T-helper 22 cell (primary cell): Measurements from ENCODE around the gene THG1L.
"Not testable (repeated sequence)": the region's sequence is repeated elsewhere in the genome, so short reads cannot be mapped to it uniquely, and the experiment has no call there.

Experiments used
- DNase-seq: peaks from one replicate; pipeline ENCODE4 v3.0.0-alpha.2; 2020; ENCODE audit warnings: low read depth

The THG1L gene

DNA sequence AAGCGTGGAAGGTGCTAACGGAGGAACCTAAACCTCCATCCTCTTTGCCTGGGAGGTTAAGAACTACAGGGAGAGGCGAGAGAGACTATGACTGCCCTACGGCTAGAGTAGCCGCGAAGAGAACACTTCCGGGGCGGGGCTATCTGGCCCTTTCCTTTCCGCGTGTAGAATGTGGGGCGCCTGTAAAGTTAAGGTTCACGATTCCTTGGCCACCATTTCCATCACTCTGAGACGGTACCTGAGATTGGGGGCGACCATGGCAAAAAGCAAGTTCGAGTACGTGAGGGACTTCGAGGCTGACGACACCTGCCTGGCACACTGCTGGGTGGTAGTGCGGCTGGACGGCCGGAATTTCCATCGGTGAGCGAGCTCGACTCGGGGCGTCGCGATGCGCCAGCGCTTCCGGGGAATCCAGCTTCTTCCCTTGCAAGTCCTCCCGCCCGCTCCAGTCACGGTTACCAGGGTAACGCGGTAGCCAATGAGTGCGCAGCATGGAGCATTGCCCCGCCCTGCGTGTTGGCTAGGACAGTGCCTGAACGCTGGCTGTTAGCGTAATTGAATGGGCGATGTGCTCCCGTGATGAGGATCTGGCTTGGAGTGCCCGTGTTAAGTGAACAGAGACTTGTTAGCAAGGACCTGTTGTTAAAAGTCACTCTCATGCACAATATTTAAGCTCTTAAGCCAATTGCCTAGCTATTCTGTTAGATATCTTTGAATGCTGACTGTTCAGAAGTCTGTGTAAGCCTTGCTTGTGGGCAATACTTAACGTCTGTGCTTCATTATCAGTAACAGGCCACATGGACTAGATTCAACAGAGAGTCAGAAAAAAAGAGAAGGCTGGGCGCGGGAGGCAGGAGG lies at the start of gene THG1L:
Gene THG1L, plus strand, starts transcription at position 149 of the 858 bp plus-strand sequence. Its CDS starts 21 bp downstream, at position 170.
- DNase-seq = peak; percentile 95

DNA sequence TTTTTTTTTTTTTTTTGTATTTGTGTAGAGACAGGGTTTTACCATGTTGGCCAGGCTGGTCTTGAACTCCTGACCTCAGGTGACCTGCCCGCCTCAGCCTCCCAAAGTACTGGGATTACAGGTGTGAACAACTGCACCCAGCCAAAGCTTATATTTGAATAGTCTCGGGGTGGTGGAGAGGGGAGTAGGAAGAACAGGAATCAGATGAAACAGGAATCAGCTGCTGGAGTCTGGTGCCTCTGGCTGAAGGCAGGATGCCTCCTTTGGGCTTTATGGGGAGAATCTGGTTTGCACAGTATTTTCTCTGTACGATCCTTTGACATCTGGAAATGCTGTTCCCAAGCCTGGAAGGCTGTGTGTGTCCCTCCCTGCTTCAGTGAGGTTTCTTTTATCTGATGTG lies 49.0 kb upstream of the THG1L start:
- DNase-seq = no peak

DNA sequence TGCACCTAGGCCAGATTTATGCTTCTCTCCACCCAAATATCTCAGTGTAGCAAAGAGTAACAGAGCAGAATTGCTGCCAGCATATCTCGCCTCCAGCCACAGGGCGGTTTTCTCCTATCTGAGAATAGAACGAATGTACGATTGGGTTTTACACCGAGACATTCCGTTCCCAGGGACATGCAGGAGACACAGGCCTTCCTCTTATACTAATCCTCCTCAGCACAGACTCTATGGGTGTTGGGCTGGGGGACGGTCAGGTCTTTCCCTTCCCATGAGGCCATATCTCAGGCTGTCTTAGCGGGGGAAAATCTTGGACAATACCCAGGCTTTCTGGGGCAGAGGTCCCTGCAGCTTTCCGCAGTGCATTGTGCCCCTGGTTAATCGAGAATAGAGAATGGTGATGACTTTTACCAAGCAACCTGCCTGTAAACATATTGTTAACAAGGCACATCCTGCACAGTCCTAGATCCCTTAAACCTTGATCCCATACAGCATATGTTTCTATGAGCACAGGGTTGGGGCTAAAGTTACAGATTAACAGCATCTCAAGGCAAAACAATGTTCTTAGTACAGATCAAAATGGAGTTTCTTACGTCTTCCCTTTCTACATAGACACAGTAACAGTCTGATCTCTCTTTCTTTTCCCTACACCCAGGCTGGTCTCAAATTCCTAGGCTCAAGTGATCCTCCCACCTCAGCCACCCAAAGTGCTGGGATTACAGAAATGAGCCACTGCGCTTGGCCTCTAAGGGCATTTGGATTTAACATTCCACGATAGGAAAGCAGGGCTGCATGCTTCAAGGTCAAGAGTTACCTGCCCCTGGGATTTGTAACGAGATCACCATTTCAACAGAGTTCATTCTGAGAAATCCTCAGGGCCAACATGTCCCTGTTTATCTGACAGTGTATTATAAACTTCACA lies 44.7 kb upstream of the THG1L start:
- DNase-seq = not testable (repeated sequence)

DNA sequence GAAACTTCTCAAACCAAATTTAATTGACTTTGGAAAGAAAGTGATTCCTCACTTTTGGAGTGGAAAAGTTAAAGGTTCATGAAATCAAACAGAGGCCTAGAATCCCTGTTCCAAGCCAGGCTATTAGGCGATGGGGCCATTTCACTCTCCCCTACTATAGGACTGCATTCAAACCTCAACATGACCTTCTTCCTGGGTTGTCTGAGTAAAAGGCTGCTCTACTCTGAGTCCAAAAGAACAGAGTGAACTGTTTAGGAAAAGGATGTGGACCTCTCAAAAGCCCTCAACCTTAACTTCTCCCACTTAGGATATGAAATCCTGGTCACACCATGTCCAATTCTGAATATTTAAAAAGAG lies 44.0 kb upstream of the THG1L start:
- DNase-seq = no peak

DNA sequence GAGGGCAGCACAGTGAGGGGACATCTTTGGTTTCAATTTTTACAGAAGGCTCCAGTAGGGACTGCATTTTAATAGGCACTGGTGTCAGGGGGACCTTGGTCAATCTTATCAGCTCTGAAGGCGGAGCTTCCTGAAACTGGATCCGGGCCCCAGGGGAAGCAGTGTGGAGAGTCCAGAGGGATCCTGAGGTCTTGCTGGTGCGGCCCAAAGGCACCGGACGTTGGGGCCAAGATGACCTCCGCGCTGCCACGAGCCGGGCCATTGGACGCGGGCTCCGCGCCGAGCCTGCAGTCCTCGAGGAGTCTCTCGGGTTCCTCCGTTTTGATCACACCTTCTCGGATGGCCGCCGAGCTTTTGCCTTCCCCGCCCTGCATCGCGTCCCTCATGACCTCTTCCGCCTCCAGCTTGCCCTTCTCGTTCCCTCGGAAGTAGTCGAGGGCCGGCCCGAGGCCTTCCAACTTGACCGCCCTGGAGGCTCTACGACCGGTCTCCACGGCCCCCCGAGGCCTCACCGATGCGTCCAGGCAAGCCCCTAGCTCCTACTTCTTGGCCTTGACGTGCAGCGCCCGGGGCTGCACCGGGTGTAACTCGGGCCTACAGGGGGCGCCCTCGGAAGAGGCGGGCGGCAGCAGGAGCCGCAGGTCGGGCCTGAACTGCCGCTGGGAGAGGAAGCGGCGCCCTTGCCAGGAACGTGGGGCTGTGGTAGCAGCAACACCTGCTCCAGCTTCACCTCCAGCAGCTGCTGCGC lies 41.1 kb upstream of the THG1L start:
- no peak for DNase-seq

DNA sequence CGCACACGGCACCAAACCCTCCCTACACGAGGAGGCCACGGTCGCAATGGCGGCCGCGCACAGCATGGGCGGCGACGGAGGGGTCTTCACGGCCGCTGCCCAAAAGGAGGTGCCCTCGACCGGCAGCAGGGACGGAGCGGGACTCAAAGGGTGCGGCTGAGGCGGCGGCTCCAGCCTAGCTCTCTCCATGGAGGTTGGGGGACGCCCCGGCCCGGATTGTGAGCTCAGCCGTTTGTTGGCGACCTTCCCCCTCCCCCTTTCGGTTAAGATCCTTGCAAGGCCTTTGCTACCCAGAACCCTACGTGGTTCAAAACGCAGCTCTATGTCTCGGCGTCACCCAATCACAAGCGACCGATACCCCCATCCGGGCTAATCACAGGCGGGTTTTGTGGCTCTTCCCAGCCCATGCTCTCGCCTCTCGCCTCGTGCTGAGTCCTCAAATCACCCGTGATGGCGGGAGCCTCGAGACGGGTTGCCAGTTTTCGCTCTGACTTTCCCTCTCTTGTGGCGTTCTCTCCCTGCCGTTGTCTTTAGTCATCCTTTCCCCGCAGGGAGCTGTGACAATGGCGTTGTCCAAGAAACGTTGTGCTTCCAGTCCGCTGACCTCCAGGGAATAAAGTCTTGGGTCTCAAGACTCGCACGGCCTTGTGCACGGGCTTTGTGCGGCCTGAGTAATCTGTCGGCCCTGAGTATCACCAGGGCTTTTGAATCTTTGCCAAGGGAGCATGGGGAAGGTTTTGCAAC lies 40.4 kb upstream of the THG1L start:
- DNase-seq = no peak

DNA sequence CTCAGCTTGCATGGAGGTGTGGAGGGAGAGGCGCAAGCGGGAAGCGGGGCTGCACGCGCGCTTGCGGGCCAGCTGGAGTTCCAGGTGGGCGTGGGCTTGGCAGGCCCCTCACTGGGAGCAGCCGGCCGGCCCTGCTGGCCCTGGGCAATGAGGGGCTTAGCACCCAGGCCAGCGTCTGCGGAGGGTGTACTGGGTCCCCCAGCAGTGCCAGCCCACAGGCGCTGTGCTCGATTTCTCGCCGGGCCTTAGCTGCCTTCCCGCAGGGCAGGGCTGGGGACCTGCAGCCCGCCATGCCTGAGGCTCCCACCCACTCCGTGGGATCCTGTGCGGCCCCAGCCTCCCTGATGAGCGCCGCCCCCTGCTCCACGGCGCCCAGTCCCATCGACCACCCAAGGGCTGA lies 37.4 kb upstream of the THG1L start:
- DNase-seq = not testable (repeated sequence)

DNA sequence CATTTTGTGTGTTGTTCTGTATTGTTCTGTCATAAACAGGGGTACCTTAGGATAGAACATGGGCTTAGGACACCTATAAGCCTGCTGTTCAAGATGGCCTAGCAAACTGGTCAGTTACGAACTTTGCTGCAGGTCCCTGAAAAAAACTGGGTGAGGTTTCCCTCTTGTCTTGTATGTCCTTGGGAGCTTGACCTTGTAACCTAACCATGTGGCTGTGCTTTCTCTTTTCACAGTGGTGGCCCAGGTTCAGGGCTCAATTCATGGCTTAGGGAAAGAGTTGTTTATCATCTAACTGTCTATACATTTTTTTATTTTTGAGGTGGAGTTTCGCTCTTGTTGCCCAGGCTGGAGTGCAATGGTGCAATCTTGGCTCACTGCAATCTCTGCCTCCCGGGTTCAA lies 35.1 kb upstream of the THG1L start:
- not testable (repeated sequence) for DNase-seq

DNA sequence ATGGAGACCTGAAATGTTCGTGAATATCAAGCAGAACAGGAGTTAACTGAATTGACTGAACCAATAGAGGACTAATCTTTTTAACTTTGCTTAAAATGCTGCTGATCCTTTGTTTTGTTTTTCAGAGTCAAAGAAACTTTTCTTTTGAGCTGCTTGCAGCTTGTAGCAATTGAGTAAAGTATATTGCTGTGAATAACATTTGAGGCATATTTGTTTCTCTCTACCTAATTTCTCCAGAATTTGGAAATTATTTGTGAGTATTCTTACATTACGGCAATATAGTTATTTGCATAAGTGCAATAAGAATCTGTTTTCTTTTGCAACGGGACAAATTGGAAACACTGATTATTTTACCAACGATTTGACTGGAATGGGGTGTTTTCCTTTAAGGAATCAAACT lies 32.5 kb upstream of the THG1L start:
- DNase-seq = not testable (repeated sequence)

DNA sequence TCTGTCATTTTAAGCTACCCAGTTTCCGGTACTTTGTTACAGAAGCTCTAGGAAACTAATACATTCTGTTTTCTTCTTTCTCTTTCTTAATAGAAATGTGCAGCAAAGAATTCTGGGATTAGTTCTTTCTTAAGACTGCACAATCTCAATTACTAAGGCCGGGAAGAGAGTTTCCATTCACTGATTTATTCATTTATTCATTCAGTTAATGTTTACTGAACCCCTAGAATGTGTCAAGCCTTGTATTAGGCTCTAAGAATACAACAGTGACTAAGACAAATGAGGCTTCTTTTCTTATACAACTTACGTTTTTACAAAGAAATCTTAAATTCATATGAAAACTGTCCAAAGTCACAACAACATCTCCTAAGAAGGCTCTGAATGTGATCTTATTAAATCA lies 27.5 kb upstream of the THG1L start:
- DNase-seq = no peak

DNA sequence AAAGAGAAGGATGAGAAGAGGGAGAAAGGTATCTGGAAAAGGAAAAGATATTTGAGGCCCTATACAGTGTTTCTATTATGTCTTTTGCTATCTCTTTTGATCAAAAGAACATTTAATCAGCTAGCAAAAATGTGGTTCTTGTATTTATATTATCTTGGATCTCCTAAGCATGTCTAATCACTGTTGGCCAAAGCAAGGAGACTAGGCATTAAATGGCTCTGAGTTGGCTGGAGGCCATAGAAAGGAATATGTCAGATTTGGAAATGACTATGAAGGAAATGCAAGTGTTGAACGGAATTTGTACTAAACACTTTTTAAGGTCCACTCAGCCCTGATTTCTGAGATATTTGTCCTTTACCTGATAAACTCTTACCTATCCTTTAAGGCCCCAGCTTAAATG lies 22.4 kb upstream of the THG1L start:
- no peak for DNase-seq

DNA sequence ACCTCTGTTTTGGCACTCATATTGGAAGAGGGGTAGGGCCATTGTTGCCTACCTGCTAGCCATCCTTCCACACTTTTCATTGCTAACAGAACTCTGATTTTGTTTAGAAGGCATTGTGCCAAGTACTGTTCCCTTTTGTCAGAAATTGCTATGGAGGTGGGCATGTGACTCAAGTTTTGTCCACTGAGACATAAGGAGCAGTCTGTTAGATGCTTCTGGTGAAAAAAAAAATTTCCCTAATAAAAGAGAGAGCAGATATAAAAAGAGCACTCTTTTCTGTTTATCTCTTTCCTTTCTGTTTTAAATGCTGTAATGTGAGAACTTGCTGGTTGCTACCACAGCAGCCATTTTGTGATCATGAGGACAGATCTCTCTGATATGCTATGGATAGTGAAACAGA lies 21.9 kb upstream of the THG1L start:
- no peak for DNase-seq

DNA sequence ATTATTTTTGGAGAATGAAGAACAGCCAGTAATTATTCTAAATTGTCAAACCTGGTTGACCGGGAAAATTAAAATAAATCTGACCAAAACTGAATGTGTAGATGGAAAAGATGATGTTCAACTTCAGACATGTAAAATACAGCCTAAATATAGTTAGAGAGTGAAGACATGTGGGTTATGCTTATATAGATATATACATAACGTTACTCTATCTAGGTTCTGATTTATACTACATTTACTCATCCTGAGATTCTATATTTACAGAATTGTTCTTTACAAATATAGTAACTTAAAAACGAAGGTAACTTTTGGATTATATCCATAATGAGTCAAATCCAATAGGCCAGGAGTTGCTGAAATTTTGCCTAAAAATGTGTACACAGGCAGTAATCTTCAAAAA lies 20.8 kb upstream of the THG1L start:
- DNase-seq = no peak

DNA sequence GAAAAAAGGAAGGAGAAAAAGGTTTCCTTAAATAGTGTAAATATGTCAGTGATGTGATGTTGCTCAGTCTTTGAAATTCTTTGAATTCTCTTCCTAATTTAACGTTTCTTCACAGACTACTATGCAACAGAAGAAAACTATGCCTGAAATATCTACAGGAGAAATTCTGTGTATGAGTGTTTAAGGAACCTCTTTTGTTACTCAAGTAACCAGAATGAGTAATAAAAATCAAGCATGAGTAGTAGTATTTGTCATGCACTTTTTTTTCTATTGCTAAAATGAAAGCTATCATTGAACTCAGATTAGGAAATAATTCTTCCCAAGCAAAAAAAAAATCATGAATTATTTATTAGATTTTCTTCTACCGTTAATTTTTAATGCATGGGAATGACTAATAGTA lies 20.3 kb upstream of the THG1L start:
- no peak for DNase-seq

DNA sequence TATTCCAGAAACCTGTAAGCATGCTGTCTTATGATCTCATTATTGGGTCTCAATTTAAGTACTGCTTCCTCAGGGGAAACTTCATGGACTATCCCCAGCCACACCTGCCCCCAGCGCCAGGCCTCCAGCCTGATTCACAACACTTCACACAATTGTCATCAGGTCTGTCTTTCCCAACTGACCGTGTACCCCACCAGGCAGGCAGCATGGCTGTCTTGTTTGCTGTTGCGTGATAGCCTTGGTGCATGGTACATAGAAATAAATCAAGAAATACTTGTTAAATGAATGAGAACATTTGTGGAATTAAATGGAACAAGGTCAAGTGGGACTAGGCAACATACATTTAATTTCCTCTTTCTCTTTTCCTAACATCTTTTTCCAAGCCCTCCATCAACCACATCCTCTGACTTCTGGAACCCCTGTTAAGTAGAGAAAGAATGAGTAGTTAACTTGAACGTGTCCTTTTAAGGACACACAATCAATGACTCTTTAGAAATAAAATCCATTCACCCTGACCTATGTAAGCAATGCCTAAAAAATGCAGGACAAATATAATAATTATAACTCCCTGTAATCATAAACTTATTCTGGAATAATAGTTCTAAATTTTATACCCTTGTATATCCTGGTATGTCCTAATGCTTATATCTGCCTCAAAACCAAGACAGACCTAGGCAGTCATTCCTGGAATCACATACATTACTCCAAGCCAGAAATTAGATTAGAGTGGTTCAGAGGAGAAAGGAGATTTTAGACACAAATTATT lies 17.2 kb upstream of the THG1L start:
- DNase-seq = no peak

DNA sequence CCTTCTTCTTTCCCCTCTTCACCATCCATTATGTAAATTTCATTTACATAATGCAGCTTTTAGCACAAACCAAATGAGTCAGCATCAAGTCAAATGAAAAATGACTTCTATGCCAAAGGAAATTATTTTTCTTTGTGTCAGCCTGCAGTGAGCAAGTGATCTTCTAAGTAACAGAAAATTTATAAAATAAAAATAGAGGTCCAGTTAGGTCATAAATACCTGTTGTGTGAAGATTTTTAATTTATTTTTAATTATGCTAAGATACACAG lies 16.7 kb upstream of the THG1L start:
- DNase-seq = no peak

DNA sequence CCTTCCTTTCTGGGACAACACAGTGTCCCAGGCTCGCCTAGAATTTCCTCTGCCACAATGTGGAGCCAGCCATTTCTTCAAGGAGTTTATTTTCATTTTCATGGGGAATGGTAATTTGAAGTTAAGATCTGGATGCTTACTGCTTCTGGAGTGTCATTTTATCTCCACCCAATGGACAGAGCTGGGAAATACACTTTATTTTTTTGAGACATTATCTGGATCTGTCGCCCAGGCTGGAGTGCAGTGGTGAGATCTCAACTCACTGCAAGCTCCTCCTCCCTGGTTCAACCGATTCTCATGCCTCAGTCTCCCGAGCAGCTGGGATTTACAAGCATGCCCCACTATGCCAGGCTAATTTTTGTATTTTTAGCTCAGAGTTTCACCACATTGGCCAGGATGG lies 12.7 kb upstream of the THG1L start:
- no peak for DNase-seq

DNA sequence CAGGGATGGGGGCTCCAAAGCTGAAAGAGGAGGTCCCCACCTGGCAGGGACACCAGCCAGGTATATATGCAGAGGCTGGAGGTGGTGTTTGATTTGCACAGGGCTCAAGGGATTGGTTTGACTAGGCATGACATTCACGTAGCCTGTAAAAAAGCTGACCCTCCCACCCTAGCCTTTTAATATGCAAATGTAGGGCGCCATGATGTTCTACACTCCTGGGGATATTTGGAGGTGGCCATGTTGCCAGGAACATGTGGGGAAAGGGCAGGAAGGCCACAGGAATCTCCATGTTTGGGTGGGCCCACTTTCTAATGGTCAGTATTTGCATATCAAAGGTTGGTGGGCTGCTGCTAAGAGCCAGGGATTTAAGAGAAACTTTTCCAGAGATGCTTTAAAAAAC lies 12.0 kb upstream of the THG1L start:
- DNase-seq = no peak

DNA sequence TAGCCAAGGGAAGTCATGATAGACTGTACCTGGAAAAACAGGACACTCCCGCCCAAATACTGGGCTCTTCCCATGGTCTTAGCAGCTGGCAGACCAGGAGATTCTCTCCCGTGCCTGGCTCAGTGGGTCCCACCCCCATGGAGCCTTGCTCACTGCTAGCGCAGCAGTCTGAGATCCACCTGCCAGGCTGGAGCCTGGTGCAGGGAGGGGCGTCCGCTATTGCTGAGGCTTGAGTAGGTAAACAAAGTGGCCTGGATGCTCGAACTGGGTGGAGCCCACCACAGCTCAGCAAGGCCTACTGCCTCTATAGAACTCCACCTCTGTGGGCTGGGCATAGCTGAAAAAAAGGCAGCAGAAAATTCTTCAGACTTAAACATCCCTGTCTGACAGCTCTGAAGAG lies 10.1 kb upstream of the THG1L start:
- no peak for DNase-seq

DNA sequence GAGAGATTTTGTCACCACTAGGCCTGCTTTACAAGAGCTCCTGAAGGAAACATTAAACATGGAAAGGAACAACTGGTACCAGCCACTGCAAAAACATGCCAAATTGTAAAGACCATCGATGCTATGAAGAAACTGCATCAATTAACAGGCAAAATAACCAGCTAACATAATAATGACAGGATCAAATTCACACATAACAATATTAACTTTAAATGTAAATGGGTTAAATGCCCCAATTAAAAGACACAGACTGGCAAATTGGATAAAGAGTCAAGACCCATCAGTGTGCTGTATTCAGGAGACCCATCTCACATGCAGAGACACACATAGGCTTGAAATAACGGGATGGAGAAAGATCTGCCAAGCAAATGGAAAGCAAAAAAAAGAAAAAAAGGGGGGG lies 8.3 kb upstream of the THG1L start:
- not testable (repeated sequence) for DNase-seq

DNA sequence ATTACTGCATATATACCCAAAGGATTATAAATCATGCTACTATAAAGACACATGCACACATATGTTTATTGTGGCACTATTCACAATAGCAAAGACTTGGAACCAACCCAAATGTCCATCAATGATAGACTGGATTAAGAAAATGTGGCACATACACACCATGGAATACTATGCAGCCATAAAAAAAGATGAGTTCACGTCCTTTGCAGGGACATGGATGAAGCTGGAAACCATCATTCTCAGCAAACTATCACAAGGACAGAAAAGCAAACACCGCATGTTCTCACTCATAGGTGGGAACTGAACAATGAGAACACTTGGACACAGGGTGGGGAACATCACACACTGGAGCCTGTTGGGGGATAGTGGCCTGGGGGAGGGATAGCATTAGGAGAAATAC lies 4.6 kb upstream of the THG1L start:
- not testable (repeated sequence) for DNase-seq
